ENCODE measurements around the gene LRRC2. TPM values are rescaled to one million over a fixed set of nuclear protein-coding genes. Genes with fewer than 3 reads are reported as not detected.

Gene LRRC2
- total RNA-seq, 1 donor from 2014 or later, result 0.31 TPM

DNA sequence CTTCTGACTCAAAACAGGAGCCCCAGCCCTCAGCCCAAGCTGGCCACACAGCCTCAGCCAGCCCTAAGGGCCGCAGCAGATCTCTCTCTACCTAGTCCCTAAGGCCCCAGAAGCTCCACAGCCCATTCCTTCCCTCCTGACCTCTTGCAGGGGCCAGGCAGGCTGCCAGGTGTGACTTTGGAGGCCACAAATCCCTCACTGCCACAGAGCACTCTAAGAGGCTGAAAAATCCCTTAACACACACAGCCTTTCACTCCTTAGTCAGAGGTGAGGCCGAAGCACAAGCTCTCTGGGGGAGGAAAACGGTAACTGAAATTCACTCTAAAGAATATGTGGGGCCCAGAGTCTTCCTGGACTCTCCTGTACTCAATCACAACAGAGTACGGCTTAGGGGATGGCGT, 23.3 kb downstream of the LRRC2 start:
- Mint-ChIP-seq H3K27ac (no peak overlapping the region), H3K4me1 (ENCODE audit: unreplicated experiment) (peaks cover 5% of the 10 kb centered on the region), H3K9me3 (no peaks in the 10 kb centered on the region), H3K27me3 (peaks cover 8% of the 10 kb centered on the region), H3K4me3 (no peak overlapping the region), H3K36me3 (no peaks in the 10 kb centered on the region)
- no peak for DNase-seq (ENCODE audit: extremely low spot score, unreplicated experiment)
- TF ChIP-seq, protein P1, sequence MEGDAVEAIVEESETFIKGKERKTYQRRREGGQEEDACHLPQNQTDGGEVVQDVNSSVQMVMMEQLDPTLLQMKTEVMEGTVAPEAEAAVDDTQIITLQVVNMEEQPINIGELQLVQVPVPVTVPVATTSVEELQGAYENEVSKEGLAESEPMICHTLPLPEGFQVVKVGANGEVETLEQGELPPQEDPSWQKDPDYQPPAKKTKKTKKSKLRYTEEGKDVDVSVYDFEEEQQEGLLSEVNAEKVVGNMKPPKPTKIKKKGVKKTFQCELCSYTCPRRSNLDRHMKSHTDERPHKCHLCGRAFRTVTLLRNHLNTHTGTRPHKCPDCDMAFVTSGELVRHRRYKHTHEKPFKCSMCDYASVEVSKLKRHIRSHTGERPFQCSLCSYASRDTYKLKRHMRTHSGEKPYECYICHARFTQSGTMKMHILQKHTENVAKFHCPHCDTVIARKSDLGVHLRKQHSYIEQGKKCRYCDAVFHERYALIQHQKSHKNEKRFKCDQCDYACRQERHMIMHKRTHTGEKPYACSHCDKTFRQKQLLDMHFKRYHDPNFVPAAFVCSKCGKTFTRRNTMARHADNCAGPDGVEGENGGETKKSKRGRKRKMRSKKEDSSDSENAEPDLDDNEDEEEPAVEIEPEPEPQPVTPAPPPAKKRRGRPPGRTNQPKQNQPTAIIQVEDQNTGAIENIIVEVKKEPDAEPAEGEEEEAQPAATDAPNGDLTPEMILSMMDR (conservative IDR thresholded peaks at IDR 0.05), result no peak

DNA sequence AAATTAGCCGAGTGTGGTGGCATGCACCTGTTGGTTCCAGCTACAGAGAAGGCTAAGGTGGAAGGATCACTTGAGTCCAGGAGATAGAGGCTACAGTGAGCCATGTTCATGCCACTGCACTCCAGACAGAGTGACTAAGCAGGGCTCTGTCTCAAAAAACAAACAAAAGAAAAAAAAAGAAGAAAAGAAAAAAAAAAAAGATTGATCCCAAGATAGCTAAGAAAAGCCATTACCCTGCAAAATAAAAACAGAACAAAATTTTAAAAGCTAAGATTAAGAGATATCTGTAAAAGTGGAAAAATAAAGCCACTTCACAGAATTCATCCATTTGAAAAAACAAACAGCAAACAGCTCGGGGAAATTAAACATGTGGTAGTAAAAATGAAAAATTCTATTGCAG, 23.8 kb downstream of the LRRC2 start:
- Mint-ChIP-seq H3K4me1 (ENCODE audit: unreplicated experiment) (peaks cover 5% of the 10 kb centered on the region), H3K36me3 (no peaks in the 10 kb centered on the region), H3K4me3 (no peak overlapping the region), H3K27me3 (peaks cover 9% of the 10 kb centered on the region), H3K27ac (no peak overlapping the region), H3K9me3 (no peaks in the 10 kb centered on the region)
- DNase-seq (ENCODE audit: extremely low spot score, unreplicated experiment), result no peak
- TF ChIP-seq, protein P1 (conservative IDR thresholded peaks at IDR 0.05), result no peak

GRCh38 chr3:46541835-46542234, 24.3 kb downstream of the LRRC2 start:
- no peak overlapping the region for H3K27ac Mint-ChIP-seq
- DNase-seq (ENCODE audit: extremely low spot score, unreplicated experiment), result no peak
- H3K27me3 Mint-ChIP-seq, result peaks cover 7% of the 10 kb centered on the region
- H3K4me3 Mint-ChIP-seq, result no peak overlapping the region
- peaks cover 5% of the 10 kb centered on the region for H3K4me1 Mint-ChIP-seq (ENCODE audit: unreplicated experiment)
- no peaks in the 10 kb centered on the region for H3K9me3 Mint-ChIP-seq
- TF ChIP-seq, protein P1 (conservative IDR thresholded peaks at IDR 0.05), result no peak
- H3K36me3 Mint-ChIP-seq, result no peaks in the 10 kb centered on the region

GRCh38 chr3:46540550-46540949, 25.6 kb downstream of the LRRC2 start:
- DNase-seq (ENCODE audit: extremely low spot score, unreplicated experiment), result no peak
- Mint-ChIP-seq H3K27ac (no peak overlapping the region), H3K36me3 (no peaks in the 10 kb centered on the region), H3K27me3 (peaks cover 7% of the 10 kb centered on the region), H3K4me3 (no peak overlapping the region), H3K9me3 (no peaks in the 10 kb centered on the region), H3K4me1 (ENCODE audit: unreplicated experiment) (peaks cover 5% of the 10 kb centered on the region)
- TF ChIP-seq, protein P1 (conservative IDR thresholded peaks at IDR 0.05), result no peak

DNA sequence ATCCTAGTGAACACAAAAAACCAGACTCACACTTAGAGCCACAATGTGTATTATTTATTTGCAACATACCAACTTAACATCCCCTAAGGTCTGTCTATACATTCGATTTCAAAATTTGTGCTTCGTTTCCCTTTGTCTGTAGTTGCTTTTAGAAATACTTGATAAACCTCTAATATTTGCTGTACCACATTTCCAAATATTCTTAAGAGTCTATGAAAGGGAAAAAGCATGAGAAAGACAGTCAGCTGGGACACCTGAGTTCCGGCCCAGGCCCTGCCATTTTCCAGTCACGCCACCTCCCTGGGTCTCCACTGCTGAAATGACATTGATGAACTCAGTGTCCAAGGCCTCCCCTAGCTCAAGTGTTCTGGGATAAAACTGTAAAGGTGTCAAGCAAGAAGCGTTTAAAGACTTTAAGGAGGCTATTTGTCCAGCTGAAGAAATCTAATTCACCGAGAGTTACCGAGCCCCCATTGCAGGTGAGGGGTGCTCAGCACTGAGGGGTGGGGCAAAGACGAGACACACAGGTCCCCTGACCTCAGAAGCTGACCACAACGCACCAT, 26.6 kb downstream of the LRRC2 start:
- Mint-ChIP-seq H3K27me3 (peaks cover 14% of the 10 kb centered on the region), H3K4me1 (ENCODE audit: unreplicated experiment) (peaks cover 5% of the 10 kb centered on the region), H3K9me3 (no peaks in the 10 kb centered on the region), H3K4me3 (no peak overlapping the region), H3K36me3 (no peaks in the 10 kb centered on the region), H3K27ac (no peak overlapping the region)
- no peak for DNase-seq (ENCODE audit: extremely low spot score, unreplicated experiment)
- TF ChIP-seq, protein P1 (conservative IDR thresholded peaks at IDR 0.05), result no peak
